HG03066 (cell line): ENCODE results near the gene CBX8.

Source experiments
- ATAC-seq: cut with Tn5 transposase; IDR thresholded peaks from one replicate; pipeline ENCODE4 v1.9.1; 2021; ENCODE audit warnings: low read depth; ENCODE audit not compliant: unreplicated experiment

CBX8 gene

GRCh38 chr17:79835953-79836509, 39.2 kb upstream of the CBX8 start:
- ATAC-seq: no peak

- ATAC-seq: no peak
Observed at GRCh38 chr17:79835470-79835899, 38.6 kb upstream of the CBX8 start.

- no peak for ATAC-seq
Observed at GRCh38 chr17:79834565-79835469, 37.9 kb upstream of the CBX8 start.

GRCh38 chr17:79833744-79834564, 37.1 kb upstream of the CBX8 start:
- ATAC-seq: no peak

GRCh38 chr17:79833110-79833450, 36.2 kb upstream of the CBX8 start:
- ATAC-seq: no peak

- ATAC-seq: no peak
Observed at GRCh38 chr17:79832218-79833109, 35.6 kb upstream of the CBX8 start.

- no peak for ATAC-seq
Observed at GRCh38 chr17:79831265-79832217, 34.7 kb upstream of the CBX8 start.

- ATAC-seq: no peak
Observed at GRCh38 chr17:79830763-79831264, 33.9 kb upstream of the CBX8 start.

- ATAC-seq: no peak
Observed at GRCh38 chr17:79830303-79830702, 33.4 kb upstream of the CBX8 start.

GRCh38 chr17:79829457-79829856, 32.6 kb upstream of the CBX8 start:
- ATAC-seq: no peak

GRCh38 chr17:79829004-79829403, 32.1 kb upstream of the CBX8 start:
- ATAC-seq: no peak

- ATAC-seq: no peak
Observed at GRCh38 chr17:79826841-79827578, 30.1 kb upstream of the CBX8 start.

- ATAC-seq: no peak
Observed at GRCh38 chr17:79826204-79826680, 29.4 kb upstream of the CBX8 start.

GRCh38 chr17:79825580-79825921, 28.7 kb upstream of the CBX8 start:
- no peak for ATAC-seq

- no peak for ATAC-seq
Observed at GRCh38 chr17:79824893-79825579, 28.2 kb upstream of the CBX8 start.

- no peak for ATAC-seq
Observed at GRCh38 chr17:79824234-79824633, 27.4 kb upstream of the CBX8 start.

- no peak for ATAC-seq
Observed at GRCh38 chr17:79822583-79823124, 25.8 kb upstream of the CBX8 start.
